ENCODE results near the gene PPP2R2C.

The PPP2R2C gene

DNA sequence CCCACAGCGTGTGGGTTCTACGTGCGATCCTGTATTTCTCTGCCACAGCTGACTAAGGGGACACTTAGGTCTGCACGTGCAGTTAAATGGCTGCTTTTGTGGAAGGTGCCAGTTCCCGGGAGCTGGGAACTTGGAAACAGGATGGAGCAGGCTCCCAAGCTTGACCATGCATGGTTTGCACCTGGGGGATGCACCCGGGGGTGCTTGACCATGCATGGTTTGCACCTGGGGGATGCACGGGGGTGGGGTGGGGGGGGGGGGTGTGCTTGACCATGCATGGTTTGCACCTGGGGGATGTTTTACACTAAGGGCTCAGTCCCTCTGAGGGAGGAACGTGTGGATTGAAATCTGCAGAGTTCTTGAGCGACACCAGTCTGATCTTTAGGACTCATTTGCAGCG, 197.1 kb downstream of the PPP2R2C start:
- no peak for DNase-seq (ENCODE audit: low read depth in 1 of 2, low spot score in 1 of 2)
- Histone ChIP-seq H3K27ac (replicated peaks) (no peak overlapping the region), H3K27me3 (ENCODE audit: insufficient read depth, poor library complexity, severe bottlenecking) (peaks cover 10% of the 10 kb centered on the region), H3K4me3 (replicated peaks; ENCODE audit: insufficient read depth, low read length) (no peak overlapping the region)
- TF ChIP-seq GABPA (IDR thresholded peaks at IDR 0.05; ENCODE audit: low read depth) (no peak), SPI1 (IDR thresholded peaks at IDR 0.05; ENCODE audit: borderline replicate concordance, low read depth) (no peak), POLR2AphosphoS5 (IDR thresholded peaks at IDR 0.05; ENCODE audit: low read depth) (no peak)
- TF ChIP-seq, protein P1, sequence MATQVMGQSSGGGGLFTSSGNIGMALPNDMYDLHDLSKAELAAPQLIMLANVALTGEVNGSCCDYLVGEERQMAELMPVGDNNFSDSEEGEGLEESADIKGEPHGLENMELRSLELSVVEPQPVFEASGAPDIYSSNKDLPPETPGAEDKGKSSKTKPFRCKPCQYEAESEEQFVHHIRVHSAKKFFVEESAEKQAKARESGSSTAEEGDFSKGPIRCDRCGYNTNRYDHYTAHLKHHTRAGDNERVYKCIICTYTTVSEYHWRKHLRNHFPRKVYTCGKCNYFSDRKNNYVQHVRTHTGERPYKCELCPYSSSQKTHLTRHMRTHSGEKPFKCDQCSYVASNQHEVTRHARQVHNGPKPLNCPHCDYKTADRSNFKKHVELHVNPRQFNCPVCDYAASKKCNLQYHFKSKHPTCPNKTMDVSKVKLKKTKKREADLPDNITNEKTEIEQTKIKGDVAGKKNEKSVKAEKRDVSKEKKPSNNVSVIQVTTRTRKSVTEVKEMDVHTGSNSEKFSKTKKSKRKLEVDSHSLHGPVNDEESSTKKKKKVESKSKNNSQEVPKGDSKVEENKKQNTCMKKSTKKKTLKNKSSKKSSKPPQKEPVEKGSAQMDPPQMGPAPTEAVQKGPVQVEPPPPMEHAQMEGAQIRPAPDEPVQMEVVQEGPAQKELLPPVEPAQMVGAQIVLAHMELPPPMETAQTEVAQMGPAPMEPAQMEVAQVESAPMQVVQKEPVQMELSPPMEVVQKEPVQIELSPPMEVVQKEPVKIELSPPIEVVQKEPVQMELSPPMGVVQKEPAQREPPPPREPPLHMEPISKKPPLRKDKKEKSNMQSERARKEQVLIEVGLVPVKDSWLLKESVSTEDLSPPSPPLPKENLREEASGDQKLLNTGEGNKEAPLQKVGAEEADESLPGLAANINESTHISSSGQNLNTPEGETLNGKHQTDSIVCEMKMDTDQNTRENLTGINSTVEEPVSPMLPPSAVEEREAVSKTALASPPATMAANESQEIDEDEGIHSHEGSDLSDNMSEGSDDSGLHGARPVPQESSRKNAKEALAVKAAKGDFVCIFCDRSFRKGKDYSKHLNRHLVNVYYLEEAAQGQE (IDR thresholded peaks at IDR 0.05; ENCODE audit: insufficient replicate concordance, low read depth): no peak
- TF ChIP-seq, protein P2, sequence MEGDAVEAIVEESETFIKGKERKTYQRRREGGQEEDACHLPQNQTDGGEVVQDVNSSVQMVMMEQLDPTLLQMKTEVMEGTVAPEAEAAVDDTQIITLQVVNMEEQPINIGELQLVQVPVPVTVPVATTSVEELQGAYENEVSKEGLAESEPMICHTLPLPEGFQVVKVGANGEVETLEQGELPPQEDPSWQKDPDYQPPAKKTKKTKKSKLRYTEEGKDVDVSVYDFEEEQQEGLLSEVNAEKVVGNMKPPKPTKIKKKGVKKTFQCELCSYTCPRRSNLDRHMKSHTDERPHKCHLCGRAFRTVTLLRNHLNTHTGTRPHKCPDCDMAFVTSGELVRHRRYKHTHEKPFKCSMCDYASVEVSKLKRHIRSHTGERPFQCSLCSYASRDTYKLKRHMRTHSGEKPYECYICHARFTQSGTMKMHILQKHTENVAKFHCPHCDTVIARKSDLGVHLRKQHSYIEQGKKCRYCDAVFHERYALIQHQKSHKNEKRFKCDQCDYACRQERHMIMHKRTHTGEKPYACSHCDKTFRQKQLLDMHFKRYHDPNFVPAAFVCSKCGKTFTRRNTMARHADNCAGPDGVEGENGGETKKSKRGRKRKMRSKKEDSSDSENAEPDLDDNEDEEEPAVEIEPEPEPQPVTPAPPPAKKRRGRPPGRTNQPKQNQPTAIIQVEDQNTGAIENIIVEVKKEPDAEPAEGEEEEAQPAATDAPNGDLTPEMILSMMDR (IDR thresholded peaks at IDR 0.05; ENCODE audit: insufficient read depth, low read length): no peak

DNA sequence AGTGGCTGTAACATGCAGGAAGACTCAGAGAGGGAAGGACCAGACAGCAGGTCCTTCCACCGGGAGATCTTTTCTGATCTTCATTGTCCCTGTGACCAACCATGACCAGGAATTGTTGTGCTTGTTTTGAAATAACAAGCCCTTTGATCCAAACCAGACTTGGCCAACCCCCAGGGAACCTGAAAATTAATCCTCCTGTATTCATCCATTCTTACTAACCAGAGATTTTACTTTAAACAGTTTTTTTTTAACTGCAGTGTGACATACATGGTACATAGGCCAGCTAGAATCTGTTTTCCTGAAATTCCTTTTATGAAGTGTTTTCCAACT, 198.8 kb downstream of the PPP2R2C start:
- TF ChIP-seq, protein P2 (IDR thresholded peaks at IDR 0.05; ENCODE audit: insufficient read depth, low read length): no peak
- TF ChIP-seq, protein P1 (IDR thresholded peaks at IDR 0.05; ENCODE audit: insufficient replicate concordance, low read depth): no peak
- TF ChIP-seq POLR2AphosphoS5 (IDR thresholded peaks at IDR 0.05; ENCODE audit: low read depth): no peak
- no peak for TF ChIP-seq SPI1 (IDR thresholded peaks at IDR 0.05; ENCODE audit: borderline replicate concordance, low read depth)
- TF ChIP-seq GABPA (IDR thresholded peaks at IDR 0.05; ENCODE audit: low read depth): no peak
- H3K4me3 ChIP-seq (replicated peaks; ENCODE audit: insufficient read depth, low read length): no peak overlapping the region
- no peak for DNase-seq (ENCODE audit: low read depth in 1 of 2, low spot score in 1 of 2)
- peaks cover 24% of the 10 kb centered on the region for H3K27me3 ChIP-seq (ENCODE audit: insufficient read depth, poor library complexity, severe bottlenecking)
- H3K27ac ChIP-seq (replicated peaks): no peak overlapping the region

DNA sequence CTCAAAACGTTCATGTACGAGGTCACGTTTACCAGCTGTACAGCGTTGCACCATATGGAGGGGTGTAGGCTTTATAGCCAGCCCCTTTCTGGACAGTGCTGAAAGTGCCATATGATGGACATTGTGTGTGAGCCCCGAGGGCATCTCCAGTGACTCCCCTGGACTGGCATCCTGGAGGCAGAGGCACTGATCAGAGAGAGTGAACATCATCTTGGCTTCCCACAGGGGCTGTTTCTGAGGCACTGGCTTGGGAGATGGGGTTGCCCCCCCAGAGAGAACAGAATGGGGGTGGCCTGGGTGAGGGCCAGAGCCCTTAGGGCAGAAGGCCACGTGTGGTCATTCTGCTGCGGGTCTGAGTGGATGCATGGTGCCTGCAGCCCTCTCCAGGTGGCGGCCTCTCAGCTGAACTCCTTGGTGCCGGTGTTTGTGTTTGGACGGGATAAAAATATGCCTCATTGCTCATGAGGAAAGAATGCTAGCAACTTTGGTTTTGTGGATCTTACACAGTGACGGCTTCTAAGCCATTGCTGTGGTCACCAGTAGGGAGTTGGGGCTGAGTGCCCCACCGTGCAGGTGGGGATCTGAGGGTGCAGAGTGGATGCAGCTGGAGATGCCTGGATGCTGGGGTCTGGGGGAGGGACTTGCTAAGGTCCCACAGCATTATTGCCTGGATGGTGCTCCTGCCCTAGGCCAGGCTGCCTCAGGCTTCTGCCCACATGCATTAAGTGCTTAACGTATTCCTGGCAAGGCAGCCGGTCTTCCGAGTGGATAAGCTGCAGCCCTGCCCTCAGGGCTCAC, 199.4 kb downstream of the PPP2R2C start:
- no peak for DNase-seq (ENCODE audit: low read depth in 1 of 2, low spot score in 1 of 2)
- TF ChIP-seq, protein P1 (IDR thresholded peaks at IDR 0.05; ENCODE audit: insufficient replicate concordance, low read depth): no peak
- TF ChIP-seq POLR2AphosphoS5 (IDR thresholded peaks at IDR 0.05; ENCODE audit: low read depth) (no peak), SPI1 (IDR thresholded peaks at IDR 0.05; ENCODE audit: borderline replicate concordance, low read depth) (no peak), GABPA (IDR thresholded peaks at IDR 0.05; ENCODE audit: low read depth) (no peak)
- no peak overlapping the region for H3K4me3 ChIP-seq (replicated peaks; ENCODE audit: insufficient read depth, low read length)
- peaks cover 28% of the 10 kb centered on the region for H3K27me3 ChIP-seq (ENCODE audit: insufficient read depth, poor library complexity, severe bottlenecking)
- H3K27ac ChIP-seq (replicated peaks): no peak overlapping the region

Data from HL-60 (cell line).